ENCODE results near the gene UBE2J2.

DNA sequence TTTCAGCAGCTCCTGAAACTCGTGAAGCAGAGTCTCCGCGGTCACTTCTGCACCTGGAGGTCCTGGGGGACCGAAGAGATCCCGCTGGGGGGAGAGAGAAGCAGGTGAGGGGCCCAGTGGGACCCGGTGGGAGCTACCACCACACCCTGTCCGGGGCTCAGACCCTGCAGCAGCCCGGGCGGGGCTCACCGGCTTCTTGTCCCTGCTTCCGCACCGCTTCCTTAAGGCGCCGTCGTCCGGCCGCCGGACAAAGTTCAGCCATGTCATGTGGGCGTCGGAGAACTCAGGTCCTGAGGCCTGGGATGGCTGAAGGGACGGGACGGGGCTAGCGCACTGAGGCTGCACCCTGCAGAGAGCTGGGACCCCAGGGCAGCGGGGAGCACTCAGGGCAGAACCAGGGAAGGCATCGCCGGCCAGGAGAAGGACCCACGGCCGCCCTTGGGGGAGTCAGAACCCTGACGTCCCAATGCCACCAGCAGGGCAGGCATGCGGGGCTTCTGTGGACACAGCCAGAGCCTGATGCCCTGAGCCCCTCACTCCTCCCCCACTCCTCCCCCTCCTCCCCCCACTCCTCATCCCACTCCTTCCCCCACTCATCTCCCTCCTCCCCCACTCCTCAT lies 29.4 kb downstream of the UBE2J2 start:
- TF ChIP-seq, protein P1, sequence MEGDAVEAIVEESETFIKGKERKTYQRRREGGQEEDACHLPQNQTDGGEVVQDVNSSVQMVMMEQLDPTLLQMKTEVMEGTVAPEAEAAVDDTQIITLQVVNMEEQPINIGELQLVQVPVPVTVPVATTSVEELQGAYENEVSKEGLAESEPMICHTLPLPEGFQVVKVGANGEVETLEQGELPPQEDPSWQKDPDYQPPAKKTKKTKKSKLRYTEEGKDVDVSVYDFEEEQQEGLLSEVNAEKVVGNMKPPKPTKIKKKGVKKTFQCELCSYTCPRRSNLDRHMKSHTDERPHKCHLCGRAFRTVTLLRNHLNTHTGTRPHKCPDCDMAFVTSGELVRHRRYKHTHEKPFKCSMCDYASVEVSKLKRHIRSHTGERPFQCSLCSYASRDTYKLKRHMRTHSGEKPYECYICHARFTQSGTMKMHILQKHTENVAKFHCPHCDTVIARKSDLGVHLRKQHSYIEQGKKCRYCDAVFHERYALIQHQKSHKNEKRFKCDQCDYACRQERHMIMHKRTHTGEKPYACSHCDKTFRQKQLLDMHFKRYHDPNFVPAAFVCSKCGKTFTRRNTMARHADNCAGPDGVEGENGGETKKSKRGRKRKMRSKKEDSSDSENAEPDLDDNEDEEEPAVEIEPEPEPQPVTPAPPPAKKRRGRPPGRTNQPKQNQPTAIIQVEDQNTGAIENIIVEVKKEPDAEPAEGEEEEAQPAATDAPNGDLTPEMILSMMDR (IDR thresholded peaks at IDR 0.05) = no peak
- no peak for TF ChIP-seq POLR2A (IDR thresholded peaks at IDR 0.05)
